ENCODE measurements around the gene LPIN2.

Gene LPIN2

GRCh38 chr18:2970344-2970743, 42.6 kb downstream of the LPIN2 start:
- DNase-seq = no peak
- no peaks in the 10 kb centered on the region for H3K27me3 ChIP-seq (ENCODE audit: insufficient read depth, low read depth, severe bottlenecking)
- TF ChIP-seq CTCF (IDR thresholded peaks at IDR 0.05; ENCODE audit: low read depth, low read length) = no peak
- no peak overlapping the region for H3K4me3 ChIP-seq (ENCODE audit: low read depth, low read length)
- H3K9me3 ChIP-seq (ENCODE audit: severe bottlenecking) = no peaks in the 10 kb centered on the region
- no peak overlapping the region for H3K27ac ChIP-seq
- no peaks in the 10 kb centered on the region for H3K36me3 ChIP-seq

GRCh38 chr18:2969695-2970094, 43.2 kb downstream of the LPIN2 start:
- no peak overlapping the region for H3K27ac ChIP-seq
- DNase-seq = no peak
- no peak overlapping the region for H3K4me3 ChIP-seq (ENCODE audit: low read depth, low read length)
- no peaks in the 10 kb centered on the region for H3K27me3 ChIP-seq (ENCODE audit: insufficient read depth, low read depth, severe bottlenecking)
- H3K9me3 ChIP-seq (ENCODE audit: severe bottlenecking) = no peaks in the 10 kb centered on the region
- H3K36me3 ChIP-seq = no peaks in the 10 kb centered on the region
- no peak for TF ChIP-seq CTCF (IDR thresholded peaks at IDR 0.05; ENCODE audit: low read depth, low read length)

- Histone ChIP-seq H3K27ac (no peak overlapping the region), H3K27me3 (ENCODE audit: insufficient read depth, low read depth, severe bottlenecking) (no peaks in the 10 kb centered on the region), H3K4me3 (ENCODE audit: low read depth, low read length) (no peak overlapping the region), H3K9me3 (ENCODE audit: severe bottlenecking) (no peaks in the 10 kb centered on the region), H3K36me3 (no peaks in the 10 kb centered on the region)
- DNase-seq = no peak
- no peak for TF ChIP-seq CTCF (IDR thresholded peaks at IDR 0.05; ENCODE audit: low read depth, low read length)
Measured at GRCh38 chr18:2968606-2969005, 44.3 kb downstream of the LPIN2 start.

- no peak for DNase-seq
- TF ChIP-seq CTCF (IDR thresholded peaks at IDR 0.05; ENCODE audit: low read depth, low read length) = no peak
Measured at GRCh38 chr18:2967820-2968219, 45.1 kb downstream of the LPIN2 start.

GRCh38 chr18:2967357-2967756, 45.6 kb downstream of the LPIN2 start:
- H3K4me3 ChIP-seq (ENCODE audit: low read depth, low read length) = no peak overlapping the region
- H3K36me3 ChIP-seq = no peaks in the 10 kb centered on the region
- no peak for DNase-seq
- TF ChIP-seq CTCF (IDR thresholded peaks at IDR 0.05; ENCODE audit: low read depth, low read length) = no peak
- H3K27ac ChIP-seq = no peak overlapping the region
- no peaks in the 10 kb centered on the region for H3K27me3 ChIP-seq (ENCODE audit: insufficient read depth, low read depth, severe bottlenecking)
- no peaks in the 10 kb centered on the region for H3K9me3 ChIP-seq (ENCODE audit: severe bottlenecking)

More at GRCh38 chr18:2967820-2968219, 45.1 kb downstream of the LPIN2 start:
- no peaks in the 10 kb centered on the region for H3K27me3 ChIP-seq (ENCODE audit: insufficient read depth, low read depth, severe bottlenecking)
- no peaks in the 10 kb centered on the region for H3K36me3 ChIP-seq
- H3K27ac ChIP-seq = no peak overlapping the region
- no peak overlapping the region for H3K4me3 ChIP-seq (ENCODE audit: low read depth, low read length)
- H3K9me3 ChIP-seq (ENCODE audit: severe bottlenecking) = no peaks in the 10 kb centered on the region

- no peak for TF ChIP-seq CTCF (IDR thresholded peaks at IDR 0.05; ENCODE audit: low read depth, low read length)
- H3K9me3 ChIP-seq (ENCODE audit: severe bottlenecking) = no peaks in the 10 kb centered on the region
- no peak for DNase-seq
- no peaks in the 10 kb centered on the region for H3K27me3 ChIP-seq (ENCODE audit: insufficient read depth, low read depth, severe bottlenecking)
- H3K27ac ChIP-seq = no peak overlapping the region
- no peak overlapping the region for H3K4me3 ChIP-seq (ENCODE audit: low read depth, low read length)
- no peaks in the 10 kb centered on the region for H3K36me3 ChIP-seq
Measured at GRCh38 chr18:2966560-2966959, 46.4 kb downstream of the LPIN2 start.
